AML-193 (cell line): ENCODE data around the gene TMEM260.
"Not testable (repeated sequence)": the region's sequence is repeated elsewhere in the genome, so short reads cannot be mapped to it uniquely, and the experiment has no call there.

Experiments
- DNase-seq, 2 experiments: peaks; one replicate each; lab custom pipeline; 2025; lab: John Stamatoyannopoulos, UW

Gene TMEM260

DNA sequence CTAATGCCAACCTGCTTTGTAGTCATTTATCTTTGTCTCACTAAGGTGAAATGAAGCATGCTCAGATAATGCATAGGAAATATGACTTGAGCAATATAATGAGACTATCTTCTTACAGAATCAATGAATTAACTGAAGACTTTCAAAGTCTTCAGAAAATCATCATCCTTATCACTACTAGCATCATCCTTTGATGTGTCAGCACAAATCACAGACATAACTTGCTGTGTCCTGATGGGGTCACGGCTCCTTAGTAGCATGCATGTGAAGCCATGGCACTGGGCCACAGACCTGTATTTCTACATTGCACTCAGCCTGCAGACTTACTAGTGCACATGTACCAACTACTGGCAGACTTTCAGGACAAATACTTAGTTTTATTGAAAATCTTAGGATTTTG is 18.9 kb downstream of the TMEM260 start:
- no peak for DNase-seq

DNA sequence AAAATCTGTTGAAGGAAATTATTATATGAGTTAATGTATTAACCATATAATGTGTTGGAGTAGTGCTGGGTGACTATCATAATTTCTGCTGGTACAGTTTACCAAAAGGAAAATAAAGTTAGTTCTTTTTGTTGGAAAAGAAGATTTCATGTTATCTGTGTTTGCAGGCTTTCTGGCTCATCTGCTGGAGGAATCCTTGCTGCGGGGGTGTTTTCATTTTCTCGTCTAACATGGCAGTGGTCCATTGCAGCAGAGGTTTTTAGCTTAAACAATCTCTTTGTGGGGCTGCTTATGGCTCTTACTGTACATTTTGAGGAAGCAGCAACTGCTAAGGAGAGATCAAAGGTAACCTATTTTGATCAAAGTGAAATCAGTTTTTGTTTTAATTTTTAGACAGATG is 24.1 kb downstream of the TMEM260 start:
- DNase-seq, result no peak

DNA sequence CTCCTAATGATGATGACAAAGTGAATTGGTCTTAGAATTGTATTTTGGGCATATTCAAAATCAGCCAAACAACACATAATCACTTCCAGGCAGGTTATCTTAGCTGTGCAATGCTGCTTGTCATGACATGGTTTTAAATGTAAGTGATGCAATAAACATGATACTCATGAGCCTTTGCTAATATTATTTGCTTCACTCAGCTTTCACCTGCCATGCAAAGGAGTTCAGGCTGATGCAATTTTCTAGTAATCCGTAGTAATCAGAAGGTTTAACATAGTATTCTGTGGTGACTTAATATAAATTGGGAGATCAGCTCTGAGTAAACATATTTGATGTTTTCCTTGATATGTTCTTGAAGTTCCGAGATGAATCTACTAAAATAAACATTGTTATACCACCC is 29.1 kb downstream of the TMEM260 start:
- DNase-seq, result no peak

DNA sequence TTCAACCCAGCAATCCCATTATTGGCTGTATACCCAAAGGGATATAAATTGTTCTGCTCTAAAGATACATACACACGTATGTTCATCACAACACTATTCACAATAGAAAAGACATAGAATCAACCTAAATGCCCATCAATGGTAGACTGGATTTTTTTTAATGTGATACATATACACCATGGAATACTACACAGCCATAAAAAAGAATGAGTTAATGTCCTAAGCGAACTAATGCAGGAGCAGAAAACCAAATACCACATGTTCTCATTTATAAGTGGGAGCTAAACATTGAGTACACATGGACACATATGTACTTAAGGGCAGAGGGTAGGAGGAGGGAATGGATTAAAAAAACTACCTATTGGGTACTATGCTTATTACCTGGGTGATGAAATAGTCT is 32.1 kb downstream of the TMEM260 start:
- not testable (repeated sequence) for DNase-seq

DNA sequence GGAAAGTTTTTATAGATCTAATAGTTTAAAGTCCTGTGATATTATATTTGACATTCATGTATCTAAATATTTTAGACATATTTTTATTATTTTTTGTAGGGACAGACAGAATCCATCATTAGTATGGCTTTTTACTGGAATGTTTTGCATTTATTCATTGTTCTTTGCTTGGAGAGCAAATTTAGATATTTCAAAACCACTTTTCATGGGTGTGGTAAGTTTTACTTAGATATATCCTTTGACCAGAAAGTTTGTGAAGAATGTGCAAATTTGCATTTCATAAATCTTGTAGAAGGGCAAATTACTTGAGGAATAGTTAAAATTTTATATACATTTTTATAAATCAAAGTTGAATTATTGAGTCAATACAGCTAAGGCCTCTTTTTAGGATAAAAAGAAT is 37.5 kb downstream of the TMEM260 start:
- no peak for DNase-seq

DNA sequence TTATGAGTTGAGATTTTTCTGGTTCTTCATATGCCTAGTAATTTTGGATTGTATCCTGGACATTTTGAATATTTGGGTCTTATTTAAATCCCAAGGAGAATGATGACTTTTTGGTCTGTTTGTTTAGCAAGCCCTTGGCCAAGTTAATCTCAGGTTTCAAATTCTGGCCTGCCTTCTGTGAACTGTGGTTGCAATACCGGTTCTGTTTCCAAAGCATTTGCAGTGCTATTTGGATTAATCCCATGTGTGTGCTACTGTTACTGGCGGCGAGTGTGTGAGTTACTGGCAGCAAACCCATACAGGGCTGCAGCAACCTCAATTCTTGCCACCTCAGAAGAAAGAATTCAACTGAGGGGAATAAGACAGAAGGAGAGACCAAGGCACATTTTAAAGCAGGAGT is 51.1 kb downstream of the TMEM260 start:
- no peak for DNase-seq

DNA sequence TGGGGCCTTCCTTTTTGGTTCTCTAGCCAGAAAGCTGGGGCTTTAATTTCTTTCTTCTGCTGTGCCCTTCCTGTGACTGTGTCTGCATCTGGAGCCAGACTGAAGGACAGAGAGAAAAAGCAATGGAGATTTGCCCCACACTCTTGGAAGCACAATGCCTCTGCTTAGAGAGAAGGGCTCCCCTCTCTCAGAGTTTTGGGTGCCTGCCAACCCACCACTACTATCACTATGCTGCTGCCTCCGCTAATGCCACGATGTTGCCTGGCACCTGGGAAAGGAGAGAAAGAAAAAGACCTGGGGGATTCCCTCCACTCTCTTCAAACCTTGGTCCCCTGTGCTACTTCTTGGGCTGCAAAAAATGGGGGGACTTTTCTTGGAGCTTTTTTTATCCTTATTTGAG is 52.6 kb downstream of the TMEM260 start:
- DNase-seq, result no peak

DNA sequence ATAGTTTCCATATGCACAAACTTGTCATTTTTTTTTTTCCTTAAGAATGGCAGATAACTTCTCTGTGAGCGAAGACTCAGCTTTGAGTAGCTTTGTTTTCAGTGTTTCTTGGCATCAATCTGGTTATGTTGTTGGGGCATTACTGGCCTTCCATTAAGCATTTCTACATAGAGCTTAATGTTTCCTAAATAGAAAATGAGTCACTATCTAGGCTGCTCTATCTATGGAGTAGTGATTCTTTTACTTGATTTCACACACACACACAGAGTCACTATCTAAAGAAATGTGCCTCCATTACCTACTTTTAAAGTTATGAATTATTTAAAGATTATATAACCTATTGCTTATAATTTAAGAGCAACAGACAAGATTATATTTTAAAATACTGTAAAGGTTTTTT is 53.9 kb downstream of the TMEM260 start:
- DNase-seq, result no peak

DNA sequence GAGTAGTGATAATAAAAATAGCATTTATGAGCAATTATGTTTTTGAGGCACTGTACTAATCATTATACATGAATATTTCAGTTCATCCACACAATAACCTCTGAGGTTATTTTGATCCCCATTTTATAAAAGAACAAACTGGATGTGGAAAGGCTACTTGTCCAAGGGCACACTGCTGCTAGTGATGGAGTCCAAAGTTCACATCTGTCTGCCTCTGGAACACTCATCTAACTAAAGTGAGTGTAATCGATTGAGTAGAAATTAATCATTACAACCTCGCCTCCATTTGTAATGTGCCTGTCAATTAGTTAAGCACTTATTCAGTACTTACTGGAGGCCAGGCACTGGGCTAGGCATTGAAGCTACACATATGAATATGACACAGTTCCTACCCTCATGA is 55.4 kb downstream of the TMEM260 start:
- no peak for DNase-seq

DNA sequence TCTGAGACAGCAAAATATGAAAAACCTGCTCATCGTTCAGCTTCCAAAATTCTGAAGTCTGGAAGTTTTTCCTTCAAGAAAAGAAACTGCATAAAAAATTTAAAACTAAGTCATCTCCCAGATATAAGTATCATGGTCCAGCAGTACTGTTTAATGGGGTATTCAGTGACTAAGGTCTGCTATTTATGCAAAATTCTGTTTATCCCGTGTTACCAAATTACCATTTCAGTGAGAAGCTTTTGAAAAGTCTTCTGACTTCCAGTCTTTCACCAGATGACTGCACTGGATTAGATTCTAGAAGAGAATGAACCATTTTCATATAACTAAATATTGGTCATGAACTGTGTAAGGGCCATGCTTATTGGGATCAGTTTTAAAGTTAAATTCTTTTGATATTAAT is 67.9 kb downstream of the TMEM260 start:
- no peak for DNase-seq

DNA sequence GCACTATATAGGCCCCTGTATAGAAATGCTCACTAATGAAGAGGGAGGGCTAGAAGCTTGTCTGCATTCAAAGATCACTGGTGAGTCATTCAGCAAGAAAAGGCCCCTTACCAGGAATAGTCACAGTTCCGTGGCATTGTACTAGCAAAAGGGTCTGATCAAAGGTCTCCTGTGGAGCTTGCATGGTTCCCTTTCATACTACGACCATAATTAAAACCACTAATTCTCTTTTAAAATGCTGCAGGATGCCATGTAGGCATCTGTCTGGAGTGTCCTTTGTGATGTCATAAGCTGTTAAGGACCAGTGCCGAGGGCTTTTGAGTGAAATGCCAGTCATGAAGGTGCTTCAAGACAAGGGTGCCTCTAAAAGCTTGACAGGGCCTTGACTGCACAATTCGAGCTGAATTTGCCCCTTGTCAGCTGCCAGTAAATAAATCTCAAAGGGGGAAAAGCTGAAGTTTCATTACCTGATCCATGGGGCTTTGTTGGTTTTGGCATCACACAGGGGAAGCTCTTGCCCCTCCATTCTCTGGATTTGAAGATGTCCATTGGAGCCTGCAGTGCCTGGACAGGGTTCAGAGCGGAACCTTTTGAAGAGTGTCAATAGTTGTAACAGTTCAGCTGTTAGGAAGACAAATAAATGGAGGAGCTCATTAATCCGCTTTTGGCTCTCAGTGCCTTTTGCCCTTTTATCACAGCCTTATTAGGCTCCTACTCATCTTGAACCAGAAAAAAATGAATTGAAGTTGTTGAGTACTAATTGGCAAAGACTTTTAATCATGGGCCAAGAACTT is 69.1 kb downstream of the TMEM260 start:
- no peak for DNase-seq

DNA sequence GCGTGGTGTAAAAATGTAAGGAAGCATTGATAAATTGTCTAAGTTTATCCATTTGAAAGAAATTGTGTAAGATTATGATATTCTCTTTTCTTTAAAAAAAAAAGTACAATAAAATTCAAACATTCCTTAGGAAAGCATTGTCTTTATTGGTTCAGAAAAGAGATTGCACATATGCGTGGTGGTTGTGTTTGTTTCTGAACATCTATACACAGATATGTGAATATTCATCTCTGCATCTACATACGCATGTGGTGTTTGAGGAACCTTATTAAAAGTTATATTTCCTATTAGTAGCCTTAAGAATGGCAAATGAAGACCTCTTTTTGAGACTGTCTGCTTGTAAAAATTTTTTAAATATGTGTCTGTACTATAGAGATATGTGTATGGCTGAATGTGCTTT is 69.8 kb downstream of the TMEM260 start:
- DNase-seq, result no peak

DNA sequence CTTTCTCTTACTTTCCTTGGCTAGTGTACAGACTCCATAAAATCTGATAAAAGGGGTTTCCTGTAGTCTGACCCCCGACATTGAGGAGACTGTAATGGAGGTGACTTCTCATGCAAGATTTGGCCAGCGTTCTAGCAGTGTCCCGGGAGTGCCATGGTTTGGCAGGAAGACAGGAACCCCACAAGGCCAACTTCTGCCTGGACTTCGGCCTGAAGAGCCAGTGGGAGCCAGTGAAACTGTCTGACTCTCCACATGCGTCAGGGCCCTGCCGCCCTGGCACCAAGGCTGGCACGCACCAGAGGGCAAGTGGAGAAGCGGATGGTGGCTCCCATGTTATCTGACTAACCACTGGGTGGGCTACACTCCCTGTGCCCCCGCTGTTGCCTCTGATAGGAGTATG is 70.5 kb downstream of the TMEM260 start:
- no peak for DNase-seq

DNA sequence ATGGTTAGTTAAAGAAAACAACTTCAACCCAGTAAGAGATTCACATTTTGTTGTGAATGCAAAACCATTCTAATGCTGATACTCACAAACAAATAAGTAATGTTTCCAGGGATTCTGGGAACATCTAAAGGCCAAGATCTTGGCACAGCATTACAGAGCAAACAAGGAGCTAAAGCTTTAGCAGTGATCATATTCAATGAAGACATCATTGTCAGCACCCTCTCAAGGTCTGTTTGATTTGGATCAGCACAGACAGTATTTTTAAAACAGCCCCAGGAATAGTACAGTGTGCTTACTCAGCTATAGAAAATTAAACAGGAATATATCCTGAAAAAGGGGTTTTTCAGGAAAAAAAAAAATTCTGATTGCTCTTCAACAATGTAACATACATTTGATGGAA is 71.4 kb downstream of the TMEM260 start:
- DNase-seq, result no peak

DNA sequence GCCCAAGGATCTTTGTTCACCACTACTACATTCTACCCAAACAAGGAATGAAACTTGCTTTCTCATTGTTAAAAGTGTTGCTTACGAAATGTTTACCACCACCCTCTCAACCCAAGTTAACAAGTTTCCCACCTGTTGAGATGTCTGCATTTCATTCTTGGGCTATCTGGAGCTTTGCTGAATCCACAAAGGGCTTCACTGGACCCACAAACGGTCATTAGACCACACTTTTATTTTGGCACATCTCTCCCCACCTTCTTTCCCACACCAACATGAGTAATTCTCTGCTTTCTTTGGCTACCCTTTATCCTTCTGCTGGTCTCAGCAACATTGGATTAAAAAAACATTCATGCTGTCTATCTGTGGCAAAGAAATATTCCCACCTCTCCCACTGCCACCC is 78.0 kb downstream of the TMEM260 start:
- DNase-seq, result no peak

DNA sequence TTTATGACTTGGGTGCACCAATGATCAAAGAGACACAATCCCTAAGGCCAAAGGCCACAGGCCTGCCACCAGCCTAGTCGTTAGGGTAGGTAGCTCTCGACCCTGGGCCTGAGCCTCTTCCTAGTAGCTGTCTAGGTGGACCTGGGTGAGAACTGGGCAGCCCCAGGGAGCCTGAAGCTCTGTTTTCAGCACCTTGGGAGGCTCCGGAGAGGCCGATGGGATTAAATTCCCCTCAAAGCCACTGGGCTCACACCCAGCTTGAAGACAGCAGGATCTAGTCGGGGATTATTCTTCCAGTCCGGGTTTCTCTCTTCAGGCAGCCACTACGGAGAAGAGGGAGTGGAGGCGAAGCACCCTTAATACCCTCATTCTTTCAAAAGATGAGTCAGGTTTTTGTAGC is 79.8 kb downstream of the TMEM260 start:
- no peak for DNase-seq

DNA sequence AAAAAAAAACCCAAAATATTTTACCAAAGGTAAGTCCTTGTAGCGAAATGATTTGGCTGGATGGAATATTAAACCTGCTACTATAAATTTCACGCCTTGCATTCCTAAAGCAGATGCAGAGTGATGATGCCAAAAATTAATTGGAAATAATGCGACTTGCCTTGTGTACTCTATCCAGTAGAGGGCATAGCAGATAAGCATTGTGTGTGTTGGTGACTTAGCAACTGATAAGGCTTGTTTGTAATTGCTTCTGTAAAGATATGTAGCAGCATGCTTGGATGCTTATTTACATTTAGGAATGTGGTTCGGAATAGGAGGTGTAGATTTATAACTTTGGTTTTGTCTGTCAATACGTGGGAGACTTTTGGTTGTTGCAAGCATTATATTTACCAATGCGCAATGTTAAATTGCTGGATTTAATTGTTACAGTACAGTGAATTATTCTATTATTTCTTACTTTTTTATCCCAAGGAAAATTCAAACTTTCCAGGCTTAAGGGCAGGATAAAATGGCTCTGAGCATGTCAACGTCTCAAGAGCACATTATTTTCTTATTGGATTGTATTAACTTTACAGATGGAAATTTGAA is 80.5 kb downstream of the TMEM260 start:
- DNase-seq, result peak; percentile 26 to 37

DNA sequence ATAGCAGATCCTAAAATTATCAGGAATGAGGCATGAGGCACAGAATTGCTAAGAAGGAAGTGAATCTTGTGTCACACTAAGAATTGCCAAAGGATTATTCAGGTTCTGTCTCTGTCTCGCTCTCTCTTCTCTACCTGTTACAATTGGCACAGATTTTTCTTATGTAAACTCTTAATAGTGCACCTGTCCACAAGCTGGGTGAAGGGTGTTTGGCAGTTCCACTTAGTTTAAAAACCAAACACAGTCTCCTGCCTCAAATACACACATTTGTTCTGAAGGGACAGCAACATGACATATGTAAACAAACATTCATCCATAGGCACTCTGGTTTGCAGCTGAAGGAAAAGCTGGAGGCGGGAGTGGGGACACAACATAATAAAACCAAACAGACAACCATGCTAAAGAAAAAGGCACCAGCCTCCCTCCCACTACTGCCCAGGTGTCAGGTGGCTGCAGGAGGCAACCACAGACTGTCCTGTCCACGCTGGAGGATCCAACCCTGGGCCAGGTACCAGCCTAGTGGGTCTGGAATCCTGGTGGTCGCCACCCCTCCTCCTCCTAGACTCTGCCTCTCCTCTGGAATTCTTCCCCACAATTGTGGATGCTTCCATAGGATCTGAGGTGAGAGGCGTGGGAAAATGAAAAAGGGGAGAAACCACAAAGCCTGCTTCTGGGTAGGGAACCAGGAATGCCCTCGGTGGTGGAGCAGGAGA is 81.2 kb downstream of the TMEM260 start:
- DNase-seq, result no peak

DNA sequence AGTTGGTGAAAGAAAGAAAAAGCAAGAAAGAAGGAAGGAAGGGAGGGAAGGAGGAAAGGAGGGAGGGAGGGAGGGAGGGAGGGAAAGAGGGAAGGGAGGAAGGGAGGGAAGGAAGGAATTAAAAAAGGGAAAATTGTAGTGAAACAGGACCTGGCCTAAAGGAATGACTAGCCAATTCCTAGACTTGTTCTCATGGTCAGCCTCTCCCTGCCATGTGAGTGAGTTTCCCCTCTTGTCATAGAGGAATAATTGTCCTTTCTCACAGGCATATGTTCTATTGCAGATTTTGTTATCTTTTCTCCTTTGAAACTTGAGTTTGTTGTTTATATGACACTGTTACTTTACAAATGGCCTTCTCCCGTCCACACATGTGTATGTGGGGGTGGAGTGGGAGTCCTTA is 81.9 kb downstream of the TMEM260 start:
- no peak for DNase-seq

DNA sequence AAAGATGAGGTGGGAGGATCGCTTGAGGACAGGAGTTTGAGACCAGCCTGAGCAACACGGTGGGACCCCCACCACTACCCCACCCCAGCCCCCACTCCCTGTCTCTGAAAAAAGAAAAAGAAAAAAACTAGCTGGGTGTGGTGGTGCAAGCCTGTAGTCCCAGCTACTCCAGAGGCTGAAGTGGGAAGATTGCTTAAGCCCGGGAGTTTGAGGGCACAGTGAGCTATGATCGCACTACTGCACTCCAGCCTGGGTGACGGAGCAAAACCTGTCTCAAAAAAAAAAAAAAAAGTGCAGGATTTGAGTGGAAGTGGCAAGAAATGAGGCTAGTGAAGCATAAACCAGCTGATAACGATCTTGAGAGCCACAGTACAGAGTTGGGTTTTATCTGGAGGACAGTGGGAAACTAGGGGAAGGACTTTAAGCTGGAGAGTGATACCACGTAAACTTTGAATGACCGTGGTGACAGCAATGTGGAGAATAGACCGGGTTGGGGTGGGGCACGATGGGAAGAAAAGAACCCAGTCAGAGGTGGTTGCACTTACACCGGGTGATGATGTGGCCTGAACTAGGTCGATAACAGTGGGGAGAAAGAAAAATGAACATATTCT is 85.3 kb downstream of the TMEM260 start:
- DNase-seq, result no peak

DNA sequence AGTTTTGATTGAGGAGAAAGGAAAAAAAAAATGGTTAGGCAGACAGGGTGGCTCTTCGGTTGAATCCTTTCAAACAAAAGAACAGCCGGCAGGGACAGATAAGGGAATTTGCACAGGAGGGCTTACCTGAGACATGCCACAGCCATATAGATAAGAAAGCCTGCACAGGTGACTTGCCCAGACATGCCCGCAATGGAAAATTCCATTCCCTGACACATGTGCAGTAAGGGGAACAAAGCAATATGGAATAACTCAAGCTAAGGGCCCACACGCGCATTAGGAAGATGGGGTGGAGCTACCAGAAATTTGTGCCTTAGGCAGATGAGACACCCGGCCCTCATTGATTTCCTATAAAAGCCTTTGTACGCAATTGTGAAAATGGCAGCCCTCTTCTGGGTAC is 86.7 kb downstream of the TMEM260 start:
- DNase-seq, result no peak

DNA sequence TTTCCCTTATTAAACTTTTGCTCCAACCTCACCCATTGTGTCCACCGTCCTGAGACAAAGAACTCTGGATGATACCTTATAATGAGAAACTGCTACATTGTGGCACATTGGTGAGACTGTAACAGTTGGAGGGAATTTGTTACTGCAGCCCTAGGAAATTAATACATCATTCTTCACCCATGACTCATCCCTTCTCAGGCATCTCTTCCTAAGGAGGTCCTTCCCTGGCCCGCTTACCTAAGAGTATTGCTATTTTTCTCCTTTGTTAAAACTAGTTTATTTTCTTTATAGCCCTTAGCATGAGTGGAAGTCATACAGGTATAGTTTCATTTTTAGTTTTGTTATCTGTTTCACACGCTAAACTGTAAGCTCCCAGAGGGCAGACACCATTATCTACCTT is 87.1 kb downstream of the TMEM260 start:
- no peak for DNase-seq

DNA sequence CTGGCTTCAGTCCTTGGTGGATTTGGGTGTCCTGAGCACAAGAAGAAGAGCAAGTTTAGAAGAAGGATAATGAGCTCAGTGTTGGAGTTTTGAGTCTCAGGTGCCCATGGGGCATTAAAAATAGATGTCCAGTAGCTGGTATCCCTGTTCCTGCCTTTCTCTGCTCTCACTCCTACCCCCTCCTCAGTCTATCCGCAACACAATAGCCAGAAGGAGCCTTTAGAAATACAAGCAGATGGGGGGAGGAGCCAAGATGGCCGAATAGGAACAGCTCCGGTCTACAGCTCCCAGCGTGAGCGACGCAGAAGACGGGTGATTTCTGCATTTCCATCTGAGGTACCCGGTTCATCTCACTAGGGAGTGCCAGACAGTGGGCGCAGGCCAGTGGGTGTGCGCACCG is 87.7 kb downstream of the TMEM260 start:
- not testable (repeated sequence) for DNase-seq
